ENCODE results near the gene PPP3CA.
A peak's percentile ranks its signal among the peaks of the same experiment; 100 is the strongest.
"Not testable (repeated sequence)": the region's sequence is repeated elsewhere in the genome, so short reads cannot be mapped to it uniquely, and the experiment has no call there.

PPP3CA gene

DNA sequence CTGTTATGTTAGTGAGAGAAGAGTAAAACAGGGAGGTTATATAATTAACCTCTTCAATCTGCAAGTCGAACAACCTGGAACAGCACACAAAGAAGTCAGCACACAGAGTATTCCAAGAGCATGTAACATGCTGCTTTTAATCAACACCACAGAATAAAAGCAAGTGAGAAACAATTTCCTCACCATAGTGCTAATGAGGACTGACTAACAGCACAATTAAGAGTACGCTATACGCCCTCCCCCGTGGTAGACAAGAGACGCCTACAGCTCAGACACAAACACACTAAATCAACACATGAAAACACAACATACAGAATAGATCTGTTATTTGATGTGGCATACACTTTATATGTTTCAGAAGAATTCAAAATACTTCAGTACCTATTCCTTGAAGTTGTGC lies 103.0 kb downstream of the PPP3CA start:
- DNase-seq, result no peak

DNA sequence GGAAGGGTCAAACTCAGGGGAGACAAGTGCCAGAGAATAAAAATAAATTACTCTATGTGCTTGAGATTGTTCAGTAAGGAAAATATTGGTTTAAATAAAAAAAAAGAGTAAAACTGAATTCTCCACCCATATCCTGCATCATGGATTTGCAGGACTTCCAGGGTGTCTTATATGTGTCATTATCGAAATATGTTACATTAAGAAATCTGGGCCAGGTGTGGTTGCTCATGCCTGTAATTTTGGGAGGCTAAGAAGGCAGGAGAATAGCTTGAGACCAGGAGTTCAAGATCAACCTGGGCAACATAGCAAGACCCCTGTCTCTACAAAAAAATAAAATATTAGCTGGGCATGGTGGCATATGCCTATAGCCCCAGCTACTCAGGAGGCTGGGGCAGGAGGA lies 104.9 kb downstream of the PPP3CA start:
- DNase-seq, result no peak

DNA sequence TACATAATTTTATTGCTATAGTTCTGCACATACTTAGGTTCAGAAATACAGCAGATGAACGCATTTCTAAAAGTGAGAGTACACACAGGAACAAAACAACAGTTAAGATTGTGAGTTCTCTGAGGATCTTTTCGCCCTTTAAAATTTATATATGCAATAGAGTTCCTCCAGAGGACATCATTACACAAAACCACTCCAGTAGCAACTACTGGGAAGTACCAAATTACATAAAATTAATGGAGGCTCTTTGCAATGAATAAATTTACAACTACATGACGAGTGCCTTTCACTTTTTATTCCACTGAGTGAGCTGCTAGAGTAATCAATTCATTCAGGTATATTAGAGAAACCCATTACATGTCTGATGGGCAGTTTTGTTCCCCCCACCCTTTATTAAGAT lies 107.2 kb downstream of the PPP3CA start:
- no peak for DNase-seq

DNA sequence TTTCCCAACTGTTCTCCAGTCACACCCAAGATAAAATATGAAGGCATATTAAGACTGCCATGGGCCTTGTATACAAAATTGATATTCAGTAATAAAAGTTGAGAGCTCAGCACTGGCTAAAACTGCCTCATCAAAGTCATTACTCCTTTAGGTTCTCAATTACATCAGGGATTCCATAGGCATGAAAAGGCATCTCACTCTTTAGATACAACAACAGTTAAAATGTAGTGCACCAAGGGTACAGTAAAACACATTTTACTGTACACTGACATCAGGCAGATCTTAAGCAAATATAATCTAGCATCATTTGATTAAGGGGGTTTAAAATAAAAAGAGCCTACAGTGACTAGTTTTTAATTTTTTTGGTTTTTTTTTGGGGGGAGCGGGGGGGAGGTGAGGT lies 107.7 kb downstream of the PPP3CA start:
- no peak for DNase-seq

DNA sequence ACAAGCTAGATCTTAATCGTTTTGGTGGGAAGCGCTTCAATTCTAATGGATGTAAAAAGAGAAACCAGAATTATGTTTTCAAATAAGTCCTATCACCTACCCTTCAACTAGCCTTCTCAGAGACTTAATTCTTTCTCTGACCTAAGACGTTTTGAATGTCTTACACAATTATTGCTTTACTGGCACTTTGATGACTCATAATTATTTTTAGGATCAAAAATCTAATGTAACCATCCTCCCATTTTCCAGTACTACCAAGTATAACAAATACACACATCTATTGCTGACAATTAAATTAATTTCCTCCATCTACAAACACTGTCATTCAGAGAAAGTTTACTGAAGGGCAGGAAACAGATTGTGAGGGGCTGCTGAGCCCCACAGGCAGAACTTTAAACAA lies 108.6 kb downstream of the PPP3CA start:
- no peak for DNase-seq

DNA sequence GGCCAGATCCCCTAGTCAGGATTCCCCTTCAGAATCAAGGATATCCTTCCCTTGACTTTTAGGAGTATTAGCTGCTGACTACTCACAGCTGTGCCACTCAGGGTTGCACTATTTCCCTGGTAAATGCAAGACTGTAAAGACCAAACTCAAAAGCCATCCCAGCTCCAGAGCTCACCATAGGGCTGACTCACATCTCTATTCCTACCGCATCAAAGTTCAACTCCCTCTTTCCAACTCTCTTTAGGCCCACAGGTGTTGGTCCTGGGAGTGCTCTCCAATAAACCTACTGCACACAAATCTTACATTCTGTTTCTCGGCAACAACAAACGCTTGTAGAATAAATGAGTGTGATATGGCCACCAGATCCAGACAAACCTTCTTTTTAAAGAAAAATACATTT lies 109.6 kb downstream of the PPP3CA start:
- no peak for DNase-seq

DNA sequence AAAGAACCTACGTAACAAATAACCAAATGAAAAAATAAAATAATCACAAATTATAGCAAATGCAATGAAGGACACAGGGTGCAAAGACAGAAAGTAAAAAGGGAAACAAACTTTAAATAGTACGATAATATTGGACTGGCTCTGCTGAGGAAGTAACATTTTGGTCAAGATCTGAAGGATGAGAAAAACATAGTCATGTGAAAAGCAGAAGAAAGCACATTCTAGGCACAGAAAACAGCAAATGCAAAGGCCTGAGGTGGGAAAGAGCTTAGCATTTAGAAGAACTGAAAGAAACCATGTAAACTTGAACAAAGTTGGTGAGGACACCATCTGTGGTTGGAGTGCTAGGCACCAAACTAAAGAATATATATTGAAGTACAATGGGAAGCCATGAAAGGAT lies 111.2 kb downstream of the PPP3CA start:
- DNase-seq, result no peak

DNA sequence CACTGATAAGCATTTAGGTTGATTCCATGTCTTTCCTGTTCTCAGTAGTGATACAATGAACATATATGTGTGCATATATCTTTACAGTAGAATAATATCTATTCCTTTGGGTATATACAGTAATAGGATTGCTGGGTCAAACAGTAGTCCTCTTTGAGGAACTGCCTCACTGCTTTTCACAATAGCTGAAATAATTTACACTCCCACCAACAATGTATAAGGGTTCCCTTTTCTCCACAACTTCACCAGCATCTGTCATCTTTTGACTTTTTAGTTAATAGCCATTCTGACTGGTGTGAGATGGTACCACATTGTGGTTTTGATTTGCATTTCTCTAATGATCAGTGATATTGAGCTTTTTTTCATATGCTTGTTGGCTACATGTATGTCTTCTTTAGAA lies 113.2 kb downstream of the PPP3CA start:
- not testable (repeated sequence) for DNase-seq

DNA sequence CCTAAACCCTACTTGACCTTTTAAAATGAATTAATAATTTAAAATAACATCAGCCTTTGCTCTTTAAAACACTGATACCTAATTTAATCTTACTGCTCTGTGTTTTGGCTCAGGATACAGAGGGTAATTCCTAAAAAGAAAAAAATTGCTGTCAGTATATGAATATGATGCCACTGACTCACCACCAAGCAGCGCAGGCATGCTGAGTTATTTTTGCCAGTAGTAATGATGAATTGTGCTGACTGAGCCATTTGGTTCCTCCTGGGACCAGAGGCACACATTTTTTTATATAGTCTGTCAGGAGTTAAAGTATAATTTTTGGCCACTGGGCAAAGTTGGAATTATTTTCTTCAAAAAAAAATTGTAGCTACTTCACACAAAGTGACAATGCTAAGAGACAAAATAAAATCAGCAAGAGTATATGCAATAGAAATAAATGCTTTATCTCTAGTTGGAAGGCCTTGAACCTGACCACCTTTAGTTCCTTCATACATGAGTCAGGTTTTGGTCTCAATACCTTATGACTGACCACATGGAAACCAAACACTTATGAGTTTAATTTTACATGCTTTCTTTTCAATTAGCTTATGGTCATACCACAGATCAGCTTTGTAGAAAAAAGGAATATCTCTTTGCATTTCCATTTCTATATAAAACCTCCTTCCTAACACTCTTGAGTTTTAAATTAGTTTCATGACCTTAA lies 115.1 kb downstream of the PPP3CA start:
- DNase-seq, result peak; percentile 52

DNA sequence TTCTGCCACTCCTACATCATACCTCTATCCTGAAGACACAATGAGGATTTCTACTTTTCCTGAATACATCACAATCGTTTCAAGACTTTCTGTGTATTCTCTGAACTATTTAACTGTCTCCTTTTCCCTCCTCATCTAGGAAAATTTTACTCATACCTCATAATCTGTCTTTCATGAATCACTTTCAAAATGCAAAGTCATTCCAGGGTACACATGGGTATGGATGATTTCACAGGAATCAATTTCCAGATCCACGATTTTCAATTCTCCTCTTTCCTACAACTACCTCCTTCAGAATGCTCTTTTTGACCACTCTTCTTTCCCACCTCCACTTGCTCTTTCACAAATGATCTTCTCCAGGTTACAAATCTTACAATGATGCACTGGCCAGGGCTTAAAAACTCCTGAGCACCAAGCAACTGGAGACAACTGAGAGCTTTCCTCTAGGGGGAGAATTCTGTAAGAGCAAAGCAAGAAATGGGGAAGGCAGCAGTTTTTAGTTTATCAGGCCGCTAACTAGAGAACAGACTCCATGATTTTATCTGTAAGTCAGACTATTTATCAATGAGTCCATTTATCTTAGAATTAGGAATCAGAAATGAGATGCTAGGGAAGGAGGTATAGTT lies 116.4 kb downstream of the PPP3CA start:
- no peak for DNase-seq

DNA sequence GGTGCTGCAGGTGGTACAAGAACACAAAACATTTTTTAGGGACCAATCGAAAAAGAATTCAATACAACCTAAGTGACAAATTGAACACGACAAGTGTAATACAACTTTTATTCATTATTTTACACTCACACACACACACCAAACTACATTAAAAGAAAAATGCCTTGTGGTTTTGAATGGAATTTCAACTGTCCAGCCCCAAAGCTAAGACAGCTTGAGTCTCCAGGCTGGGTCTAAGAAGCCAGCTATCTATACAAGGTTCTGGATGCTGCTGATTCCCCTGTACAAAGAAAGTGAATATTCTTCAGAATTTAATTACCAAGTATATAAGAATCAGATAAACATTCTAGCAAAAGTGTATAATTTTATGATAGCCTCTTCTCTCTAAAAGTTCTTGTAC lies 118.2 kb downstream of the PPP3CA start:
- DNase-seq, result no peak

DNA sequence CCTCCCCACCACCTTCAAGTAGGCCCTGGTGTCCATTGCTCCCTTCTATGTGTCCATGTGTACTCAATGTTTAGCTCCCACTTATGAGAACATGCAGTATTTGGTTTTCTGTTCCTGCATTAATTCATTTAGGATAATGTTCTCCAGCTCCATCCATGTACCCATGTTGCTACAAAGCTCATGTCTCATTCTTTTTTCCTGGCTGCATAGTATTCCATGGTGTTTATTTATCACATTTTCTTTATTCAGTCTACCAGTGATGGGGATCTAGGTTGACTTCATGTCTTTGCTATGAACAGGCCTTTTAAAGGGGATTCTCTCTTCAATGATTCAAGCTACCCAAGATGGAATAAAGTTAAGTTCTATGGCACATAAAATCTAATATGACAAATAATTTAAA lies 119.6 kb downstream of the PPP3CA start:
- DNase-seq, result no peak

DNA sequence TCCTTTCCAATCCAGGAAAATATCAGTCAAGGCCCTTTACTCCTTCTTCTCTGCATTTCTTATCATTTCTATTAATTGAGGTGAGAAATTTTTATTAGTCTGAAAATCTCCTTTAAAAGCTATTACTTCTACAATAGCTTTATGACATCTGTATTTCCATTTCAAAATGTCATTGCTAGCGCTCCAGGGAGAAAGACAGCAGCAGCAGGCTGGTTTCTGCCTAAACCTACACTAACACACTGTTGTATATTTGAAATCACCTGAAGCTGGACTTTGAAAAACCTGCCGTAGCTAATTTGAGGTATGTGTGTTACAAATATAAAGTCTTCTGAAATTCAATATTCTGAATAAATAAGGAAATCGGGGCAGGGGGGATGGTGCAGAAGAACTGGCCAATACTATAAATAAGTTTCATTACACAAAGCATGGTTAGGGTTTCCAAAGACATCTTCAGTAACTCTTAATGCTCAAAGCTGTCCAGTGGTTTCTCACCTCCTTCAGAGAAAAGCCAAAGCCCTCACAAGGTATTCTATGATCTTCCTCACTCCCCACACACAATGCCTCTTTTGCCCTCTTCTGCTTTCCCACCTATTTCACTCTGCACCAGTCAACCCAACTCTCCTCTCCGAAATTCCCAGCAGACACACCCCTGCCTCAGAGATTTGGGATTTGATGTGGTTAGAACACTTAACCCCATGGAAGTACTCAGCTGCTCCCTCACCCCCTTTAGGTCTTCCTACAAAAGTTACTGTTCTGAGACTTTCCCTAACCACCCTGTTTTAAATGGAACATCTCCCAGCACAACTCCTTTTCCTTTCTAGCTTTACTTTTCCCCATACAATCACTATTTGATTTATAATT lies 122.7 kb downstream of the PPP3CA start:
- no peak for DNase-seq

DNA sequence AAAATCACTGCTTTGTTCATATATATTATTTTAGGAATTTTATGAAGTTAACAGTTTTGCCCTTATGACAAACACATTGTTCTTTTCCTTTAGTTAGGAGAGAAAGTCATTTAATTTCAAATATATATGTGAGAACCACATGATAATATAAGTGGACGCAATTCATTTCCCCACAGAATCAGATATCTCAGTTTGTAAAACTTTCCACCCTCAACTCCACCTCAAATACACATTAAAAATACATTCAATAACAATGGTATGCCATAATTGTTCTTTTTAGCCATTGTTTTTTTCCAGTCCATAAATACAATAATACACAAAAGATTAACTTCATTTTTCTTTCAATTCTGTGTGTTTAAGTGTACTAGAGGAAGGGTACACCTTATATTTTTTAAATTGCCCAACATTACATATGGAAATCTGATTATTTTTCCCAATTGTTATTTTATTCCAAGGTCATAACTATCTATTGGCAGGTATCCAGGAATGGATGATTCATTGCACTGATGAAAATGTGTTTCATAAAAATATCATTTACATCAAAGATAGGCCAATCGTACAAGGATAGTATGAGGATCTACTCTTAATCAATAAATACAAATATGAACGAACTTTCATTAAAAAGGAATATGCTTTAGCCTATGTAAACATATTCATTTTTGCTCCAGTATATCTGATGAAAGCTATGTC lies 125.0 kb downstream of the PPP3CA start:
- no peak for DNase-seq

DNA sequence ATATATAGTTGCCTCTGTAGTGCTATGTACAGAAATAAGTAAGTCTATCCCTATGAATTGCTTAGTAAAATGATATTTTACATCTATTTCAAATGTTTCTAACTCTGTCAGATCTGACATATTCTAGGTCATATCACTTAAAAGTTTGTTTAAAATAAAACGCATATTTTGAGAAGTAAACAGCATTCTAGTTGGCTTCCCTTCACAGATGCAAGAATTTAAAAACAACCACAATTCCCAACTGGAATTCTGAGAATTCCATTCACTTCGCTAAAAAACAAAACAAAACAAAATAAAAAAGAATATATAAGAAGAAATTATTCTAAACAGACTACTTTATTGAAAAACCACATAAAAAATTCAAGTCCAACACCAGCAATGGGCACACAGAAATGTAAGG lies 126.0 kb downstream of the PPP3CA start:
- DNase-seq, result no peak

DNA sequence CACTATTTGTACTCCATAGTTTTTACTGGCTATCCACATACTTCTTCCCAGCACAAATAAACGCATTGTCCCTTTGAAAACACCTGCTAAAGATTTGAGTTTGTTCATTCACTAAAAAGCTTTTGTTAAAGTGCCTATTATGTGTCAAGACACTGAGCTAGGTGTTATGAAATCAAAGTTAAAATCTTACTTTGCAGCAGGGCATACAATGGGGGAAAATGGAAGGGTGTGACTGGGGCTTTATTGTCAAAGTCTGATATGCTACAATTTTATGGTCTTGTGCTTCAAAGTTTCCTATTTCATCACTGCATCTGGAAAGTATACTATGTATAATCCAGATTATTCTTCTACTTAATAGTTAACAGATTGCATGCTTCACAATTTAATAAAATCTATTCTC lies 128.4 kb downstream of the PPP3CA start:
- DNase-seq, result no peak

DNA sequence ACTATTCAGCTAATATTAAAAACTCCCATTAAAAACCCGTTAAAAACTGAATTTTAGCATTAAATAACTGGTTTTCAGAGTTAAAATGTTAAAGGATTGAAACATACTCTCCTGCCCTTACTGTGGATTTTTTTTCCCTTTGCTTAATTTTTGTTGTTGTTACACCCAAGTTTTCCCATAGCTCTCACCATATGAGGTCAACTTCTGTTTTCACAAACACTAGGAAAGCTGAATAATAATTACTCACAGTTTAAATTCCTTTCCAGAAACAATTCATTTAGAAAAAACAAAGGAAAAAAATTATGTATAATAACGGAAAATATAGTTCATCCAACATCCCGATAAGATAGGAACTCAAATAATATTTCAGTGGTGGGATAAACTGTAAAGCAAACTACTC lies 129.0 kb downstream of the PPP3CA start:
- no peak for DNase-seq

DNA sequence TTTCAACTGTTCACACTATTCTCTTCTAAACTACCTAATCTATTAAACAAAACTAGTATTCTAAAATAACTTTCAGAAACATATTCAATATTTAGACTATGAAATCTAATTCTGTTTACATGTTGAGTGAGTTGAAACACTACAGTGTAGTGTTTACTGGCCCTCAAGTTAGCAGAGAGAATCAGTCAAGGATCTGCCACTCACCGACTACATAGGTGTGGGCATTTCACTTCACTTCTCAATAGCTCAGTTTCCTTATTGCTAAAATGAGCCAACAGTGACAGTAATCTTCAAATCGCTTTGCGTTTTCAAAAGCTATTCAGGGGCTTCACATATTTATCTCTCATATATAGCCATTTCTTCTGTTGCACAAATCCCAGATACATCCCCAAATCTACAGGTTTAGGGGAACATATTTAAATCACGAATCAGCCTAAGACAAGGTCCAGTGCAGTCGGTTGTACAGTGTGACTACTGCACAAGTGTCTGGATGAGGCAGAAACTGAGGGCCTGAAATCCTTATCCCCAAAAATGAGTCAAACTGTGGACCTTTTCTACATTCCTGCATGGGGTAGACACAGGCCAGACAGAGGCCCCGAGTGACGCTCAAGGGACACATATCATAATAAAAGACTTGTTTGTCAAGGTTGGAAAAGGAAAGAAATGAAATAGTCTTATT lies 129.8 kb downstream of the PPP3CA start:
- DNase-seq, result no peak

DNA sequence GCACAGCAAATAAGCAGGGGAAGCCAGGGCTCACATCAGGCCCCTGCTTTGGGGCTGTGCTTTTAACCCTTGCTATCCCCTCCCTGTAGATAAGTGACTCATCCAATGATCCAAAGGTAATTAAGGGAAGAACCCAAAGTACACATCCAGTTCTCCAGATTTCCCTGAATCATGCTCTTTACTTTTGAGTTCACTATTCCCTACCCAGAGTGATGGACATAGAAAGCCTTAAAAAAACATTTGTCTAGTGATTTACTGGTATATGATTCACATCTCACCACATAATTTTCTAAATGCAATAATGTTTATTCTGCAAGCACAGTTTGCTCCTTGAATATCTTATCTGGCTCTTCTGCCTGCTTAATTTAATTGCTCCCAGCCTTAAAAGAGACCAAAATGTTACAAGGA lies 136.2 kb downstream of the PPP3CA start:
- DNase-seq, result no peak

DNA sequence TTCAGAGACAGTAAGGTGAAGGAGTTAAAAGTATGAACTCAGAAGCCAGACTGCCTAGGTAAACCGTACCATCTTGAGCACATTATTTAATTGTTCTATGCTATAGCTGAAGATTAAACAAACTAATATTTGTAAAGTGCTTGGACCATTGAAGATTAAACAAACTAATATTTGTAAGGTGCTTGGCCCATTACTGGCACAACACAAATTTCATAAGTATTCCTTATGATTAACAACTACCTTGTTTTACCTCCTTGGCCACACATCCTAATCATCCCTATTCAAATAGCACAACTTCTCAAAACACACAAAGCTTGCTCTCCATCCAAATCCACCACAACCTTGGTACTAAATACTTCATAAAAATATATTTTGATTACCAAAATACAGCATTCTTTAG lies 137.0 kb downstream of the PPP3CA start:
- DNase-seq, result no peak

DNA sequence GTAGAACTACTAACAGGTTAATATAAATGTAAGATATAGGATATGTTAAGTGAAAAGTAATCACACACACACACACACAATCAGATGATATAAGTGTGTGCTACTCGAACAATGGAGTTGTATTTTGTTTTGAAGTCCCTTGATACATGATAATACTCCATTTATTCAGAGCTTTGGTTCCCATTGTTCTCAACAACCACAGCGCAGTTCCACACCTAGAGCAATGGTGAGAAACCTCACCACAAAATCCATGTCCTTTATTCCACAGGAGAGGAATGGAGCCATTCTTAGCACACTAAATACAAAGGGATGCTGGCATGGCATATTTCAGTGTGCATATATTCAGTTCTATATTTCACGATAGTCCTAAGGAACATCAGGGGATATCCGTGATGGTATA lies 139.2 kb downstream of the PPP3CA start:
- DNase-seq, result no peak

DNA sequence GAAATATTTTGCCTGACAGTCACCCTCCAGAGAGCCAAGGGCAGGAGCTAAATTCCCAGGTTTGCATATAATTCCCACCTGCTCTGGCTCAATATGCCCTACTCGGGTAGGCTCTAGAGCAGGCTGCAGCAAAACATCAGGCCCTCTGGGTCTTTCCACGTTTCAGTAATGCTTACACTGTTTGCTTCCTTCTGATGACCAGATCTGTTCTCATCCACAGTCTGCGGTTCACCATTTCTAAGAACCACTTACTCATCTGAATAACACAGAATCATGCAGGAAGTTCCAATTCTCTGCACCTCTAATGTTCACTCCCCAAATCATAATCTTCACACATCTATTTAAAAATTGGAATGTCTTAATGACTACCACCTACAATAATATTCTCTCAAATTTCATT lies 141.4 kb downstream of the PPP3CA start:
- DNase-seq, result peak; percentile 40

DNA sequence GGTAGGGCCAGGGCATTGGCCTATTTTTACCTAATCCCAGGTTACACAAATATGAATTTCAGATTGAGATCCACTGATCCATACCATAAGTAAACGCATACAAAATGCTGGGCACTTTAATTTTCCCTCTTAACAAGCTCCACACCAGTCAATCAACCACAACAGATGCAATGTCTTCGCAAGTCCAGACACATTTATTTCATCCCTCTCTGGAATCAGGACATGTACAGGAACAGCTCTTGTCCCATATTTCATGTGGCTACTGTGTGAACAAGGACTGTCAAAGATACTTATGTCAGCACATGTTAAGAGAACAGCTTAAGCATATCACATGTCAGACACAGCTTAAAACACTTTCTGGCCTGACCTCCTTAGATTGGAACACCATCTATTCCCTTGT lies 145.9 kb downstream of the PPP3CA start:
- no peak for DNase-seq

All from stimulated activated CD4-positive, alpha-beta T cell treated with anti-CD3 and anti-CD28 coated beads, Interleukin-1b, Interleukin-23, amount 100 ng/mL, for 48 hours (primary cell).